H1 (cell line): ENCODE measurements around the gene GEMIN2. TPM values are rescaled to one million over a fixed set of nuclear protein-coding genes. Genes with fewer than 3 reads are reported as not detected.

Source experiments
- CHD7 ChIP-seq: fragments of 300-600 bp; sonication (generic); IDR thresholded peaks from 2 replicates; pipeline ENCODE4 v1.7.1; 2012; ENCODE audit warnings: low read length, moderate library complexity, mild to moderate bottlenecking, inconsistent platforms; ENCODE audit not compliant: insufficient replicate concordance
- EGR1 ChIP-seq: IDR thresholded peaks from 2 replicates; pipeline ENCODE4 v1.6.1; 2011; ENCODE audit warnings: low read depth, low read length, borderline replicate concordance
- EZH2 ChIP-seq: fragments of 200-600 bp; sonication (generic); IDR thresholded peaks from 2 replicates; pipeline ENCODE4 v1.7.1; 2012; ENCODE audit warnings: low read depth, mild to moderate bottlenecking, moderate library complexity, low read length, inconsistent platforms; ENCODE audit not compliant: severe bottlenecking
- HDAC2 ChIP-seq, 2 experiments: fragments of 300-600 bp in 1 of 2; sonication (generic) in 1 of 2; IDR thresholded peaks; 2 replicates each; pipeline ENCODE4 v1.6.1; 2011 to 2012; ENCODE audit warnings: low read depth in 2 of 2, low read length in 2 of 2, mild to moderate bottlenecking in 2 of 2, moderate library complexity in 2 of 2, borderline replicate concordance in 1 of 2, inconsistent platforms in 1 of 2
- MAFK ChIP-seq: IDR thresholded peaks from 2 replicates; pipeline ENCODE4 v1.6.1; 2012; ENCODE audit warnings: low read depth, mild to moderate bottlenecking, improper control_type of control experiment, low read length
- POLR2A ChIP-seq, 2 experiments: IDR thresholded peaks; 1 replicate in 1 of 2; 2 replicates in 1 of 2; pipeline ENCODE4 v1.6.1; 2011; ENCODE audit warnings: low read depth in 2 of 2, low read length in 2 of 2, mild to moderate bottlenecking in 2 of 2; ENCODE audit errors: control extremely low read depth in 1 of 2
- RNF2 ChIP-seq: fragments of 200-900, 300-1000 bp; sonication (generic); IDR thresholded peaks from 2 replicates; pipeline ENCODE4 v1.7.1; 2016; ENCODE audit warnings: borderline replicate concordance, low read depth, mild to moderate bottlenecking, antibody characterized with exemption, low read length; ENCODE audit not compliant: poor library complexity, severe bottlenecking; ENCODE audit errors: missing control alignments
- polyA plus RNA-seq, 7 experiments: library from polyadenylated mRNA; depleted of rRNA in 3 of 7; stranded (reverse) in 5 of 7; unstranded in 2 of 7; fragments of >200 nt in 5 of 7; fragments of 200-250 nt in 2 of 7; gene quantifications; 1 replicate in 5 of 7; 2 replicates in 1 of 7; 4 replicates in 1 of 7; pipeline versions ENCODE4 v1.2.1 to v1.2.3, GENCODE V29; 2011 to 2013; ENCODE audit warnings: missing spikeins in 2 of 7, mixed read lengths in 2 of 7
- total RNA-seq: library from RNA; stranded (reverse); fragmentation: NEBNext Ultra II Directional; extraction: Animal tissue kit (Norgen Biotek cat#: 25700); gene quantifications from 2 replicates; pipeline ENCODE4 v1.2.1, GENCODE V29; 2021
- TF ChIP-seq, protein P1 (sequence below): IDR thresholded peaks from 2 replicates; pipeline ENCODE4 v1.6.1; 2012; ENCODE audit warnings: inconsistent platforms
- TF ChIP-seq, protein P2 (sequence below): IDR thresholded peaks from 2 replicates; pipeline ENCODE4 v1.6.1; 2012; ENCODE audit warnings: inconsistent platforms

Gene GEMIN2
- total and polyA plus RNA-seq, 2 of the 8 experiments (the other 6 are each of a cell fraction or from before 2014, with no cell fraction given), result 29.1 to 30.8 TPM

DNA sequence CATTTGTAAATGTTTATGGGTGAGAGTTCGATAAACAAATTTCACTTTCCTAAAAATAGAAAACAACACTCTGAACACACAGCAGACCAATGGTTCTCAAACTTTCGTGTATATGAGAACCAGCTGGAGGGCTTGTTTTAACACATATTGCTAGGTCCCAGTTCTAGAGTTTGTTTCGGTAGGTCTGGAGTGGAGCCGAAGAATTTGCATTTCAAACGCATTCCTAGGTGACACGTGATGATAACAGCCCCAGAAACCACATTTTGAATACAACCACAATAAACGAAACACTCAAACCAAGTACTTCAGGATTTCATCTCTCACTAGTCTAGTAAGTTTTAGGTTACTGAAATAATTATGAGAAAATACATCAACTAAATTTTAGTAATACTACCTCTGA lies 28.2 kb upstream of the GEMIN2 start (continued):
- TF ChIP-seq CHD7, result no peak
- no peak for TF ChIP-seq EGR1
- TF ChIP-seq RNF2, result no peak
- TF ChIP-seq HDAC2 (IDR thresholded peaks at IDR 0.05; ENCODE audit: borderline replicate concordance in 1 of 2, low read depth in 2 of 2, low read length in 2 of 2), result no peak
- TF ChIP-seq POLR2A (IDR thresholded peaks at IDR 0.05; ENCODE audit: control extremely low read depth in 1 of 2, low read depth in 2 of 2, low read length in 2 of 2), result no peak
- TF ChIP-seq, protein P1, sequence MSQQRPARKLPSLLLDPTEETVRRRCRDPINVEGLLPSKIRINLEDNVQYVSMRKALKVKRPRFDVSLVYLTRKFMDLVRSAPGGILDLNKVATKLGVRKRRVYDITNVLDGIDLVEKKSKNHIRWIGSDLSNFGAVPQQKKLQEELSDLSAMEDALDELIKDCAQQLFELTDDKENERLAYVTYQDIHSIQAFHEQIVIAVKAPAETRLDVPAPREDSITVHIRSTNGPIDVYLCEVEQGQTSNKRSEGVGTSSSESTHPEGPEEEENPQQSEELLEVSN, result no peak
- TF ChIP-seq EZH2, result no peak
- no peak for TF ChIP-seq MAFK
- TF ChIP-seq, protein P2, sequence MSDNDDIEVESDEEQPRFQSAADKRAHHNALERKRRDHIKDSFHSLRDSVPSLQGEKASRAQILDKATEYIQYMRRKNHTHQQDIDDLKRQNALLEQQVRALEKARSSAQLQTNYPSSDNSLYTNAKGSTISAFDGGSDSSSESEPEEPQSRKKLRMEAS, result no peak
